ENCODE measurements around the gene BEST1.
A peak's percentile ranks its signal among the peaks of the same experiment; 100 is the strongest.

The BEST1 gene

GRCh38 chr11:61966734-61967115 is 16.6 kb downstream of the BEST1 start:
- TF ChIP-seq CTCF (IDR thresholded peaks at IDR 0.05; ENCODE audit: insufficient read depth, low read depth, low read length, missing control alignments), result no peak
- H3K4me3 ChIP-seq (ENCODE audit: low read depth, low read length), result peak overlapping the region; percentile 76
- DNase-seq (ENCODE audit: low read depth), result peak; percentile 45

GRCh38 chr11:61967116-61967923 is 17.2 kb downstream of the BEST1 start, which contains the start of gene FTH1:
Gene FTH1 (minus strand): TSS chr11:61967634. CDS start chr11:61967425, 209 bp downstream.
- peak; percentile 97 for DNase-seq (ENCODE audit: low read depth)
- no peak for TF ChIP-seq CTCF (IDR thresholded peaks at IDR 0.05; ENCODE audit: insufficient read depth, low read depth, low read length, missing control alignments)
- H3K4me3 ChIP-seq (ENCODE audit: low read depth, low read length), result peak within 1 kb of the TSS; percentile 89

- peak; percentile 91 for DNase-seq (ENCODE audit: low read depth)
- TF ChIP-seq CTCF (IDR thresholded peaks at IDR 0.05; ENCODE audit: insufficient read depth, low read depth, low read length, missing control alignments), result no peak
These were observed 18.0 kb downstream of the BEST1 start for GRCh38 chr11:61967924-61968757.

GRCh38 chr11:61968758-61969390 is 18.7 kb downstream of the BEST1 start:
- no peak for TF ChIP-seq CTCF (IDR thresholded peaks at IDR 0.05; ENCODE audit: insufficient read depth, low read depth, low read length, missing control alignments)
- peak overlapping the region; percentile 89 for H3K4me3 ChIP-seq (ENCODE audit: low read depth, low read length)
- no peak for DNase-seq (ENCODE audit: low read depth)

More at GRCh38 chr11:61967924-61968757, 18.0 kb downstream of the BEST1 start:
- H3K4me3 ChIP-seq (ENCODE audit: low read depth, low read length), result peak overlapping the region; percentile 89

- no peak overlapping the region for H3K4me3 ChIP-seq (ENCODE audit: low read depth, low read length)
- no peak for TF ChIP-seq CTCF (IDR thresholded peaks at IDR 0.05; ENCODE audit: insufficient read depth, low read depth, low read length, missing control alignments)
- no peak for DNase-seq (ENCODE audit: low read depth)
These were observed 19.2 kb downstream of the BEST1 start for GRCh38 chr11:61969391-61969758.

- no peak for DNase-seq (ENCODE audit: low read depth)
- no peak overlapping the region for H3K4me3 ChIP-seq (ENCODE audit: low read depth, low read length)
These were observed 19.9 kb downstream of the BEST1 start for GRCh38 chr11:61969838-61970662.

More at GRCh38 chr11:61969838-61970662, 19.9 kb downstream of the BEST1 start:
- no peak for TF ChIP-seq CTCF (IDR thresholded peaks at IDR 0.05; ENCODE audit: insufficient read depth, low read depth, low read length, missing control alignments)

Data from GM12865 (cell line).